ENCODE measurements around the gene PCK2. TPM values are rescaled to one million over a fixed set of nuclear protein-coding genes. Genes with fewer than 3 reads are reported as not detected.

Gene PCK2
- total and polyA plus RNA-seq, 2 of the 13 experiments (the other 11 are each of a cell fraction or from before 2014, with no cell fraction given): 129 to 272 TPM

DNA sequence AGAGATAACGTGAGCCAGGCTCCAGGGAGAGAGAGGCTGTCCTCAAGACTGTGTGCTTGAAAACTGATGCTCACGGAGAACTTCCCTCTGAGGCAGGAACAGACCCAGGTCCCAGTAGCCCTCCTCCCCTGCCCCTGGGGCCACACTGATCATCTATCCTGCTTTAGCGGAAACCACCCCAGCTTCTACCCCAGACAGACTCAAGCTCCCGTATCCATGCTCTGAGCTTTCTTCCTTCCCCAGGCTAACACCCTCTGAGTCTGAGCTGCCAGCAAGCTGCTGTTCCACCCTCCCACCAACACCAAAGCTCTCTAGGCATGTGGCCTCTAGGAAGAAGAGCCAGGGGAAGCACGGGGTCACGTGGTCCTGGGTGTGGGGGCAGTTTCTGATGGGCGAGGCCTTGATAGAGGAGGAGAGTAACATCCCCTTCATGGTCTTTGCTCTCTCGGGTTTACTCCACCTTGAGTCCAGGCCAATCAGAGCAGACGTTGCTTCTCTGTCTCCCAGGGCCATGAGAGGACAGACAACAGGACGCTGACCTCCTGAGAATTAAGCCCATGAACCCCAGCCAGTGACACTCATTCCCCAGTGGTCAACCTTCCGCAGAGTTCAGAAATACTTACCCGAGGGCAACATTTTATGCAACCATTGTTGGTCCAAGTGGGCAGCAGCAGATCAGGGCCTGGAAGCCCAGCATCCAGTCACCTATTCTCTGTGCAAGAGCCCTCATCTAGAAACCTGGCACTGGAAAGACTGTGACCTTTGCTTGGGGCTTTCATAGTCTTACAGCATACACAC lies 1.4 kb downstream of the PCK2 start (continued):
- no peak for TF ChIP-seq ZNF780A (CRISPR knock-in tag; IDR thresholded peaks at IDR 0.05)
- TF ChIP-seq, protein P1, sequence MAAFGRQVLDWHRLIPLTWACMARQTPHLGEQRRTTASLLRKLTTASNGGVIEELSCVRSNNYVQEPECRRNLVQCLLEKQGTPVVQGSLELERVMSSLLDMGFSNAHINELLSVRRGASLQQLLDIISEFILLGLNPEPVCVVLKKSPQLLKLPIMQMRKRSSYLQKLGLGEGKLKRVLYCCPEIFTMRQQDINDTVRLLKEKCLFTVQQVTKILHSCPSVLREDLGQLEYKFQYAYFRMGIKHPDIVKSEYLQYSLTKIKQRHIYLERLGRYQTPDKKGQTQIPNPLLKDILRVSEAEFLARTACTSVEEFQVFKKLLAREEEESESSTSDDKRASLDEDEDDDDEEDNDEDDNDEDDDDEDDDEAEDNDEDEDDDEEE (CRISPR knock-in tag; IDR thresholded peaks at IDR 0.05): no peak
- TF ChIP-seq, protein P2, sequence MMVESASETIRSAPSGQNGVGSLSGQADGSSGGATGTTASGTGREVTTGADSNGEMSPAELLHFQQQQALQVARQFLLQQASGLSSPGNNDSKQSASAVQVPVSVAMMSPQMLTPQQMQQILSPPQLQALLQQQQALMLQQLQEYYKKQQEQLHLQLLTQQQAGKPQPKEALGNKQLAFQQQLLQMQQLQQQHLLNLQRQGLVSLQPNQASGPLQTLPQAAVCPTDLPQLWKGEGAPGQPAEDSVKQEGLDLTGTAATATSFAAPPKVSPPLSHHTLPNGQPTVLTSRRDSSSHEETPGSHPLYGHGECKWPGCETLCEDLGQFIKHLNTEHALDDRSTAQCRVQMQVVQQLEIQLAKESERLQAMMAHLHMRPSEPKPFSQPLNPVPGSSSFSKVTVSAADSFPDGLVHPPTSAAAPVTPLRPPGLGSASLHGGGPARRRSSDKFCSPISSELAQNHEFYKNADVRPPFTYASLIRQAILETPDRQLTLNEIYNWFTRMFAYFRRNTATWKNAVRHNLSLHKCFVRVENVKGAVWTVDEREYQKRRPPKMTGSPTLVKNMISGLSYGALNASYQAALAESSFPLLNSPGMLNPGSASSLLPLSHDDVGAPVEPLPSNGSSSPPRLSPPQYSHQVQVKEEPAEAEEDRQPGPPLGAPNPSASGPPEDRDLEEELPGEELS (CRISPR knock-in tag; IDR thresholded peaks at IDR 0.05): peak; percentile 95
- TF ChIP-seq SP4 (CRISPR knock-in tag; IDR thresholded peaks at IDR 0.05): no peak
- TF ChIP-seq, protein P3, sequence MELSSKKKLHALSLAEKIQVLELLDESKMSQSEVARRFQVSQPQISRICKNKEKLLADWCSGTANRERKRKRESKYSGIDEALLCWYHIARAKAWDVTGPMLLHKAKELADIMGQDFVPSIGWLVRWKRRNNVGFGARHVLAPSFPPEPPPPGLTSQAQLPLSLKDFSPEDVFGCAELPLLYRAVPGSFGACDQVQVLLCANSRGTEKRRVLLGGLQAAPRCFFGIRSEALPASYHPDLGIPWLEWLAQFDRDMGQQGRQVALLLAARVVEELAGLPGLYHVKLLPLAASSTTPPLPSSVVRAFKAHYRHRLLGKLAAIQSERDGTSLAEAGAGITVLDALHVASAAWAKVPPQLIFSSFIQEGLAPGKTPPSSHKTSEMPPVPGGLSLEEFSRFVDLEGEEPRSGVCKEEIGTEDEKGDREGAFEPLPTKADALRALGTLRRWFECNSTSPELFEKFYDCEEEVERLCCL (CRISPR knock-in tag; IDR thresholded peaks at IDR 0.05; ENCODE audit: borderline replicate concordance): peak; percentile 94; the same call in 1 of the 2 replicates
- TF ChIP-seq, protein P4, sequence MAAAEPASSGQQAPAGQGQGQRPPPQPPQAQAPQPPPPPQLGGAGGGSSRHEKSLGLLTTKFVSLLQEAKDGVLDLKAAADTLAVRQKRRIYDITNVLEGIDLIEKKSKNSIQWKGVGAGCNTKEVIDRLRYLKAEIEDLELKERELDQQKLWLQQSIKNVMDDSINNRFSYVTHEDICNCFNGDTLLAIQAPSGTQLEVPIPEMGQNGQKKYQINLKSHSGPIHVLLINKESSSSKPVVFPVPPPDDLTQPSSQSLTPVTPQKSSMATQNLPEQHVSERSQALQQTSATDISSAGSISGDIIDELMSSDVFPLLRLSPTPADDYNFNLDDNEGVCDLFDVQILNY (CRISPR knock-in tag; conservative IDR thresholded peaks at IDR 0.05): no peak; the same call in 1 of the 2 replicates
- TF ChIP-seq, protein P5, sequence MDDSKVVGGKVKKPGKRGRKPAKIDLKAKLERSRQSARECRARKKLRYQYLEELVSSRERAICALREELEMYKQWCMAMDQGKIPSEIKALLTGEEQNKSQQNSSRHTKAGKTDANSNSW (CRISPR knock-in tag; IDR thresholded peaks at IDR 0.05; ENCODE audit: borderline replicate concordance): peak; percentile 53; the same call in 1 of the 2 replicates
- TF ChIP-seq SKI (IDR thresholded peaks at IDR 0.05; ENCODE audit: partially characterized antibody): peak; percentile 98
- TF ChIP-seq, protein P6, sequence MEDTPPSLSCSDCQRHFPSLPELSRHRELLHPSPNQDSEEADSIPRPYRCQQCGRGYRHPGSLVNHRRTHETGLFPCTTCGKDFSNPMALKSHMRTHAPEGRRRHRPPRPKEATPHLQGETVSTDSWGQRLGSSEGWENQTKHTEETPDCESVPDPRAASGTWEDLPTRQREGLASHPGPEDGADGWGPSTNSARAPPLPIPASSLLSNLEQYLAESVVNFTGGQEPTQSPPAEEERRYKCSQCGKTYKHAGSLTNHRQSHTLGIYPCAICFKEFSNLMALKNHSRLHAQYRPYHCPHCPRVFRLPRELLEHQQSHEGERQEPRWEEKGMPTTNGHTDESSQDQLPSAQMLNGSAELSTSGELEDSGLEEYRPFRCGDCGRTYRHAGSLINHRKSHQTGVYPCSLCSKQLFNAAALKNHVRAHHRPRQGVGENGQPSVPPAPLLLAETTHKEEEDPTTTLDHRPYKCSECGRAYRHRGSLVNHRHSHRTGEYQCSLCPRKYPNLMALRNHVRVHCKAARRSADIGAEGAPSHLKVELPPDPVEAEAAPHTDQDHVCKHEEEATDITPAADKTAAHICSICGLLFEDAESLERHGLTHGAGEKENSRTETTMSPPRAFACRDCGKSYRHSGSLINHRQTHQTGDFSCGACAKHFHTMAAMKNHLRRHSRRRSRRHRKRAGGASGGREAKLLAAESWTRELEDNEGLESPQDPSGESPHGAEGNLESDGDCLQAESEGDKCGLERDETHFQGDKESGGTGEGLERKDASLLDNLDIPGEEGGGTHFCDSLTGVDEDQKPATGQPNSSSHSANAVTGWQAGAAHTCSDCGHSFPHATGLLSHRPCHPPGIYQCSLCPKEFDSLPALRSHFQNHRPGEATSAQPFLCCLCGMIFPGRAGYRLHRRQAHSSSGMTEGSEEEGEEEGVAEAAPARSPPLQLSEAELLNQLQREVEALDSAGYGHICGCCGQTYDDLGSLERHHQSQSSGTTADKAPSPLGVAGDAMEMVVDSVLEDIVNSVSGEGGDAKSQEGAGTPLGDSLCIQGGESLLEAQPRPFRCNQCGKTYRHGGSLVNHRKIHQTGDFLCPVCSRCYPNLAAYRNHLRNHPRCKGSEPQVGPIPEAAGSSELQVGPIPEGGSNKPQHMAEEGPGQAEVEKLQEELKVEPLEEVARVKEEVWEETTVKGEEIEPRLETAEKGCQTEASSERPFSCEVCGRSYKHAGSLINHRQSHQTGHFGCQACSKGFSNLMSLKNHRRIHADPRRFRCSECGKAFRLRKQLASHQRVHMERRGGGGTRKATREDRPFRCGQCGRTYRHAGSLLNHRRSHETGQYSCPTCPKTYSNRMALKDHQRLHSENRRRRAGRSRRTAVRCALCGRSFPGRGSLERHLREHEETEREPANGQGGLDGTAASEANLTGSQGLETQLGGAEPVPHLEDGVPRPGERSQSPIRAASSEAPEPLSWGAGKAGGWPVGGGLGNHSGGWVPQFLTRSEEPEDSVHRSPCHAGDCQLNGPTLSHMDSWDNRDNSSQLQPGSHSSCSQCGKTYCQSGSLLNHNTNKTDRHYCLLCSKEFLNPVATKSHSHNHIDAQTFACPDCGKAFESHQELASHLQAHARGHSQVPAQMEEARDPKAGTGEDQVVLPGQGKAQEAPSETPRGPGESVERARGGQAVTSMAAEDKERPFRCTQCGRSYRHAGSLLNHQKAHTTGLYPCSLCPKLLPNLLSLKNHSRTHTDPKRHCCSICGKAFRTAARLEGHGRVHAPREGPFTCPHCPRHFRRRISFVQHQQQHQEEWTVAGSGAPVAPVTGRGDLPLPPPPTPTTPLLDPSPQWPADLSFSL (CRISPR knock-in tag; IDR thresholded peaks at IDR 0.05): no peak
- TF ChIP-seq CREM (IDR thresholded peaks at IDR 0.05): peak; percentile 91
- no peak for TF ChIP-seq CREM (CRISPR knock-in tag; IDR thresholded peaks at IDR 0.05)
- TF ChIP-seq, protein P7, sequence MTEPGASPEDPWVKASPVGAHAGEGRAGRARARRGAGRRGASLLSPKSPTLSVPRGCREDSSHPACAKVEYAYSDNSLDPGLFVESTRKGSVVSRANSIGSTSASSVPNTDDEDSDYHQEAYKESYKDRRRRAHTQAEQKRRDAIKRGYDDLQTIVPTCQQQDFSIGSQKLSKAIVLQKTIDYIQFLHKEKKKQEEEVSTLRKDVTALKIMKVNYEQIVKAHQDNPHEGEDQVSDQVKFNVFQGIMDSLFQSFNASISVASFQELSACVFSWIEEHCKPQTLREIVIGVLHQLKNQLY (CRISPR knock-in tag; IDR thresholded peaks at IDR 0.05): peak; percentile 97
- TF ChIP-seq FOXK1 (CRISPR knock-in tag; IDR thresholded peaks at IDR 0.05; ENCODE audit: borderline replicate concordance, low read depth): peak; percentile 94
- peak; percentile 89; the same call in 1 of the 2 replicates for TF ChIP-seq ZNF292 (CRISPR knock-in tag; IDR thresholded peaks at IDR 0.05; ENCODE audit: borderline replicate concordance, low read depth)
